Ishikawa (cell line): Measurements from ENCODE around the gene PTPRN2.

Experiments
- CEBPB ChIP-seq: IDR thresholded peaks from 2 replicates; pipeline ENCODE4 v1.6.1; 2012
- CREB1 ChIP-seq: IDR thresholded peaks from 2 replicates; pipeline ENCODE4 v1.6.1; 2012; ENCODE audit warnings: low read depth
- EGR1 ChIP-seq: IDR thresholded peaks from 2 replicates; pipeline ENCODE4 v1.6.1; 2012
- EP300 ChIP-seq: IDR thresholded peaks from 2 replicates; pipeline ENCODE4 v1.6.1; 2012; ENCODE audit warnings: borderline replicate concordance
- FOXM1 ChIP-seq: IDR thresholded peaks from 2 replicates; pipeline ENCODE4 v1.6.1; 2012; ENCODE audit warnings: low read depth, borderline replicate concordance
- NFIC ChIP-seq: IDR thresholded peaks from 2 replicates; pipeline ENCODE4 v1.6.1; 2012
- RAD21 ChIP-seq: IDR thresholded peaks from 2 replicates; pipeline ENCODE4 v1.6.1; 2012; ENCODE audit warnings: low read depth
- TAF1 ChIP-seq: IDR thresholded peaks from 2 replicates; pipeline ENCODE4 v1.6.1; 2012; ENCODE audit warnings: low read depth, mild to moderate bottlenecking
- TEAD4 ChIP-seq: IDR thresholded peaks from 2 replicates; pipeline ENCODE4 v1.6.1; 2012
- YY1 ChIP-seq: IDR thresholded peaks from 2 replicates; pipeline ENCODE4 v1.6.1; 2012; ENCODE audit warnings: low read depth
- ZBTB7A ChIP-seq: IDR thresholded peaks from 2 replicates; pipeline ENCODE4 v1.6.1; 2012; ENCODE audit warnings: low read depth
- TF ChIP-seq, protein P1 (sequence below): IDR thresholded peaks from 2 replicates; pipeline ENCODE4 v1.6.1; 2012; ENCODE audit warnings: low read depth, mild to moderate bottlenecking
- TF ChIP-seq, protein P2 (sequence below): IDR thresholded peaks from 2 replicates; pipeline ENCODE4 v1.6.1; 2012
- TF ChIP-seq, protein P3 (sequence below): IDR thresholded peaks from 2 replicates; pipeline ENCODE4 v1.6.1; 2012

DNA sequence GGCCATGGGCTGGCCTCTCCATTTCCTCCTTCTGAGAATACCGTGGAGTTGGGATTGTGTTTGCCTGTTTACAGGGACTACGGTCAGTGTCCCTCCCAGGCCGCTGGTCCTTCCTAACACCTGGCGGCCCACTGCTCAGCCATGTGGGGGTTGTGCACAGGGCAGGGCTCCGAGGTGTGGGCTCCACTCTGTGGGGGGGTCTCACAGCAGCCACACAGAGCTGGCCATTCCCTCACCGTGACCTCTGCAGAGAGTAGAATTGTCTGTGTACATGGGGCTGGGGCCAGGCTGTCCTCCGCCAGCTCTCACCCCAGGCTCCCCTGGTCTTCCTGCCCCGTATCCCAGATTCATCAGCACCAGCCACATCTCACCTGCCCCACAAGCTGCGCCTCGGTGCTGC lies 60.1 kb downstream of the PTPRN2 start:
- TF ChIP-seq TAF1 (no peak), CREB1 (no peak), NFIC (no peak), RAD21 (no peak), TEAD4 (no peak), YY1 (no peak), CEBPB (no peak), EP300 (no peak), ZBTB7A (no peak), FOXM1 (no peak), EGR1 (no peak)
- TF ChIP-seq, protein P1, sequence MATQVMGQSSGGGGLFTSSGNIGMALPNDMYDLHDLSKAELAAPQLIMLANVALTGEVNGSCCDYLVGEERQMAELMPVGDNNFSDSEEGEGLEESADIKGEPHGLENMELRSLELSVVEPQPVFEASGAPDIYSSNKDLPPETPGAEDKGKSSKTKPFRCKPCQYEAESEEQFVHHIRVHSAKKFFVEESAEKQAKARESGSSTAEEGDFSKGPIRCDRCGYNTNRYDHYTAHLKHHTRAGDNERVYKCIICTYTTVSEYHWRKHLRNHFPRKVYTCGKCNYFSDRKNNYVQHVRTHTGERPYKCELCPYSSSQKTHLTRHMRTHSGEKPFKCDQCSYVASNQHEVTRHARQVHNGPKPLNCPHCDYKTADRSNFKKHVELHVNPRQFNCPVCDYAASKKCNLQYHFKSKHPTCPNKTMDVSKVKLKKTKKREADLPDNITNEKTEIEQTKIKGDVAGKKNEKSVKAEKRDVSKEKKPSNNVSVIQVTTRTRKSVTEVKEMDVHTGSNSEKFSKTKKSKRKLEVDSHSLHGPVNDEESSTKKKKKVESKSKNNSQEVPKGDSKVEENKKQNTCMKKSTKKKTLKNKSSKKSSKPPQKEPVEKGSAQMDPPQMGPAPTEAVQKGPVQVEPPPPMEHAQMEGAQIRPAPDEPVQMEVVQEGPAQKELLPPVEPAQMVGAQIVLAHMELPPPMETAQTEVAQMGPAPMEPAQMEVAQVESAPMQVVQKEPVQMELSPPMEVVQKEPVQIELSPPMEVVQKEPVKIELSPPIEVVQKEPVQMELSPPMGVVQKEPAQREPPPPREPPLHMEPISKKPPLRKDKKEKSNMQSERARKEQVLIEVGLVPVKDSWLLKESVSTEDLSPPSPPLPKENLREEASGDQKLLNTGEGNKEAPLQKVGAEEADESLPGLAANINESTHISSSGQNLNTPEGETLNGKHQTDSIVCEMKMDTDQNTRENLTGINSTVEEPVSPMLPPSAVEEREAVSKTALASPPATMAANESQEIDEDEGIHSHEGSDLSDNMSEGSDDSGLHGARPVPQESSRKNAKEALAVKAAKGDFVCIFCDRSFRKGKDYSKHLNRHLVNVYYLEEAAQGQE: no peak
- TF ChIP-seq, protein P2, sequence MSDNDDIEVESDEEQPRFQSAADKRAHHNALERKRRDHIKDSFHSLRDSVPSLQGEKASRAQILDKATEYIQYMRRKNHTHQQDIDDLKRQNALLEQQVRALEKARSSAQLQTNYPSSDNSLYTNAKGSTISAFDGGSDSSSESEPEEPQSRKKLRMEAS: no peak
- TF ChIP-seq, protein P3, sequence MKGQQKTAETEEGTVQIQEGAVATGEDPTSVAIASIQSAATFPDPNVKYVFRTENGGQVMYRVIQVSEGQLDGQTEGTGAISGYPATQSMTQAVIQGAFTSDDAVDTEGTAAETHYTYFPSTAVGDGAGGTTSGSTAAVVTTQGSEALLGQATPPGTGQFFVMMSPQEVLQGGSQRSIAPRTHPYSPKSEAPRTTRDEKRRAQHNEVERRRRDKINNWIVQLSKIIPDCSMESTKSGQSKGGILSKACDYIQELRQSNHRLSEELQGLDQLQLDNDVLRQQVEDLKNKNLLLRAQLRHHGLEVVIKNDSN: no peak
